Sigmoid colon (tissue), 7 donors: Measurements from ENCODE around the gene NCAPH2. TPM values are rescaled to one million over a fixed set of nuclear protein-coding genes. Genes with fewer than 3 reads are reported as not detected.

Experiments
- DNase-seq: peaks from one replicate; pipeline ENCODE4 v3.0.0-alpha.2; 2019
- H3K27ac ChIP-seq, 4 donors: fragments of 200-600 bp; sonication (generic); one replicate each; pipeline ENCODE4 v1.5.1; 2016 to 2019; ENCODE audit warnings: mild to moderate bottlenecking in 1 of 4
- H3K27me3 ChIP-seq, 3 donors: fragments of 200-600 bp; sonication (generic); one replicate each; pipeline ENCODE4 v1.5.1; 2019; ENCODE audit warnings: mild to moderate bottlenecking in 1 of 3
- H3K36me3 ChIP-seq, 4 donors: fragments of 200-600 bp; sonication (generic); one replicate each; pipeline ENCODE4 v1.5.1; 2016 to 2019
- H3K4me1 ChIP-seq, 4 donors: fragments of 200-600 bp; sonication (generic); one replicate each; pipeline ENCODE4 v1.5.1; 2017 to 2019
- H3K4me3 ChIP-seq, 4 donors: fragments of 200-600 bp; sonication (generic); one replicate each; pipeline ENCODE4 v1.5.1; 2017 to 2019; ENCODE audit warnings: mild to moderate bottlenecking in 2 of 4, moderate library complexity in 1 of 4
- H3K9me3 ChIP-seq, 4 donors: fragments of 200-600 bp in 3 of 4; sonication (generic) in 3 of 4; one replicate each; pipeline versions ENCODE4 v1.5.1 to v1.6.1; 2013 to 2019
- EP300 ChIP-seq, 4 donors: sonication (generic); formaldehyde crosslinking; IDR thresholded peaks; one replicate each; pipeline ENCODE4 v1.6.1; 2017; ENCODE audit warnings: antibody characterized with exemption in 4 of 4
- POLR2A ChIP-seq, 2 donors: fragments of 450-650 bp; IDR thresholded peaks; one replicate each; pipeline ENCODE4 v1.6.1; 2016; ENCODE audit warnings: antibody characterized with exemption in 2 of 2, mild to moderate bottlenecking in 2 of 2, moderate library complexity in 2 of 2
- POLR2AphosphoS5 ChIP-seq, 4 donors: sonication (generic); formaldehyde crosslinking; IDR thresholded peaks; one replicate each; pipeline ENCODE4 v1.6.1; 2017; ENCODE audit warnings: antibody characterized with exemption in 4 of 4
- WGBS, 2 donors: extraction: QIAGEN DNeasy Blood & Tissue Kit; methylation state at CpG; one replicate each; pipeline ENCODE4 v1.1.7; 2013; 5-methylcytosine and 5-hydroxymethylcytosine counted together
- intact Hi-C: fragments of 100-400 bp; cut with DNase I; formaldehyde crosslinking; loops from one replicate; pipeline ENCODE4 v1.15.1; 2023
- polyA plus RNA-seq, 3 donors: library from polyadenylated mRNA; stranded (reverse); fragments of 200-250 nt; gene quantifications; one replicate each; pipeline ENCODE4 v1.2.3, GENCODE V29; 2013
- total RNA-seq, 4 donors: library from RNA; depleted of rRNA; stranded (reverse); fragments of >200 nt; gene quantifications; one replicate each; pipeline ENCODE4 v1.1.0, GENCODE V29; 2016
- TF ChIP-seq, protein P1 (sequence below), 4 experiments: fragments of 450-650 bp in 3 of 4; fragments of 200-600 bp in 1 of 4; IDR thresholded peaks; one replicate each; pipeline ENCODE4 v1.5.1; 2016 to 2019; ENCODE audit warnings: antibody characterized with exemption in 4 of 4, mild to moderate bottlenecking in 3 of 4, moderate library complexity in 2 of 4
- donor health status: healthy with polysubstance abuse.
- donor health status: Bipolar disorder and iron deficiency.
- donor health status: healthy.

The NCAPH2 gene
- total and polyA plus RNA-seq, 7 donors: 20.3 to 54.0 (median 34.8) TPM

DNA sequence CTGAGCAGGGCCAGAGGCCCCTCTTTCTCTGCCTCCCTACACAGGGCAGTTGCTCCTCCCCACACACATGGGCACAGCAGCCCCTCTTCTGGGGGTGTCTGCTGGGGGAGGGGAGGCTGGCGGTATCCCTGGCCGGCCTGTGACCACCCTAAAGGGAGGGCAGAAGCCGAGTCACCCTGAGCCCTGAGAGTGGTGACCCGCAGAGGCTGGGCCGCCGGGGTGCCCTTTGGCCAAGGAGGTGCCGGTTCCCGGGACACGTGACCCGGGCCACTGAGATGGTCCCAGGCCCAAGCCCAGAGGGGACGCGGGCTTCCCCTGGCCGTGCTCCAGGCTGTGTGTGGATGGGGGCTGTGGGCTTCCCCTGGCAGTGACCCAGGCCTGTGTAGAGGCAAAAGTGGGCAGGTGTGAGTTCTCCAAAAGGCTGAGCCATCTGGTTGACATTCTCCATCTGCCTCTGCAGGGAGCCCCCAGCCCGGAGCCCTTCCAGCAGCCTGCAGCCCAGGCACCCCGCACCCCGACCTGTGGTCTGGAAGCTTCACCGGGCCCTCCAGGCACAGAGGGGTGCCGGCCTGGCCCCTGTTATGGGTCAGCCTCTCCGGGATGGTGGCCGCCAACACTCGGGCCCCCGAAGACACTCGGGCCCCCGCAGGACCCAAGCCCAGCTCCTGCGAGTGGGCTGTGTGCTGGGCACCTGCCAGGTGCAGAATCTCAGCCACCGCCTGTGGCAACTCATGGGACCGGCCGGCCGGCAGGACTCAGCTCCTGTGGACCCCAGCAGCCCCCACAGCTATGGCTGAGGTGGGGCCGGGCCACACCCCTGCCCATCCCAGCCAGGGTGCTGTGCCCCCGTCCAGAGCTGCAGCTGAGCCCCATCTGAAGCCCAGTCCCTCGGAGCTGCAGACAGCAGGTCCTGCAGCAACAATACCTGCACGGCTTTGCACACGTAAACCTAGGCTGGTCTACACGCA, 25.6 kb upstream of the NCAPH2 start:
- Histone ChIP-seq H3K4me3 (peak overlapping the region in 3 of 4 donors; percentile 32 to 50 (median 34)), H3K36me3 (no peaks in the 10 kb centered on the region), H3K27me3 (peaks cover 32 to 78% (median 54%) of the 10 kb centered on the region in 3 donors), H3K9me3 (no peaks in the 10 kb centered on the region), H3K27ac (no peak overlapping the region), H3K4me1 (peaks cover 0 to 16% (median 7%) of the 10 kb centered on the region in 4 donors)
- intact Hi-C loops: no loop called here
- 64 to 76% methylated on average over 35 of the region's 35 CpGs for WGBS, 2 donors
- TF ChIP-seq, protein P1, sequence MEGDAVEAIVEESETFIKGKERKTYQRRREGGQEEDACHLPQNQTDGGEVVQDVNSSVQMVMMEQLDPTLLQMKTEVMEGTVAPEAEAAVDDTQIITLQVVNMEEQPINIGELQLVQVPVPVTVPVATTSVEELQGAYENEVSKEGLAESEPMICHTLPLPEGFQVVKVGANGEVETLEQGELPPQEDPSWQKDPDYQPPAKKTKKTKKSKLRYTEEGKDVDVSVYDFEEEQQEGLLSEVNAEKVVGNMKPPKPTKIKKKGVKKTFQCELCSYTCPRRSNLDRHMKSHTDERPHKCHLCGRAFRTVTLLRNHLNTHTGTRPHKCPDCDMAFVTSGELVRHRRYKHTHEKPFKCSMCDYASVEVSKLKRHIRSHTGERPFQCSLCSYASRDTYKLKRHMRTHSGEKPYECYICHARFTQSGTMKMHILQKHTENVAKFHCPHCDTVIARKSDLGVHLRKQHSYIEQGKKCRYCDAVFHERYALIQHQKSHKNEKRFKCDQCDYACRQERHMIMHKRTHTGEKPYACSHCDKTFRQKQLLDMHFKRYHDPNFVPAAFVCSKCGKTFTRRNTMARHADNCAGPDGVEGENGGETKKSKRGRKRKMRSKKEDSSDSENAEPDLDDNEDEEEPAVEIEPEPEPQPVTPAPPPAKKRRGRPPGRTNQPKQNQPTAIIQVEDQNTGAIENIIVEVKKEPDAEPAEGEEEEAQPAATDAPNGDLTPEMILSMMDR (IDR thresholded peaks at IDR 0.05): no peak
- TF ChIP-seq POLR2A (IDR thresholded peaks at IDR 0.05): no peak
- no peak for TF ChIP-seq EP300 (IDR thresholded peaks at IDR 0.05)
- TF ChIP-seq POLR2AphosphoS5 (IDR thresholded peaks at IDR 0.05): no peak
- DNase-seq: no peak

DNA sequence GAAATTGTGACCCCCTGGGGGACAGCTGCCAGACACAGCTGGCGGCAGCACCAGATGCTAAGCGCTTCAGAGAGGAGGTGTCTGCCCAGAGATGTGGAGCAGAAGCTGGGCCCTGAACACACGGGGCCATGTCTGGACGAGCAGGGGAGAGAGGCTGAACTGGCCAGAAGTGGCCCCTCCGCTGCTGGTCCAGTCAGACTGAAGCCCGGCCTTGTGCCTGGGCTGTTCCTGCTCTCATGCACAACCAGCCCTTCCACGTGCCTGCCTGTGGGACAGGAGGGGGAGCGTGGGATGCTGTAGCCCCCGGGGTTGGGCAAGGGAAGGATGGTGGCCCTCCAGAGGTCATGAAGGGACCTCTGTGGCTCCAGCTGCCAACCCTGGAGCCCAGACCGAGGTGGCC, 24.9 kb upstream of the NCAPH2 start:
- Histone ChIP-seq H3K27ac (no peak overlapping the region), H3K27me3 (peaks cover 35 to 85% (median 54%) of the 10 kb centered on the region in 3 donors), H3K4me3 (no peak overlapping the region), H3K4me1 (peaks cover 0 to 16% (median 7%) of the 10 kb centered on the region in 4 donors), H3K36me3 (no peaks in the 10 kb centered on the region), H3K9me3 (no peaks in the 10 kb centered on the region)
- intact Hi-C loops: no loop called here
- TF ChIP-seq, protein P1 (IDR thresholded peaks at IDR 0.05): no peak
- TF ChIP-seq EP300 (IDR thresholded peaks at IDR 0.05) (no peak), POLR2A (IDR thresholded peaks at IDR 0.05) (no peak), POLR2AphosphoS5 (IDR thresholded peaks at IDR 0.05) (no peak)
- no peak for DNase-seq
- 89 to 91% methylated on average over 10 of the region's 10 CpGs for whole genome bisulfite sequencing, 2 donors

DNA sequence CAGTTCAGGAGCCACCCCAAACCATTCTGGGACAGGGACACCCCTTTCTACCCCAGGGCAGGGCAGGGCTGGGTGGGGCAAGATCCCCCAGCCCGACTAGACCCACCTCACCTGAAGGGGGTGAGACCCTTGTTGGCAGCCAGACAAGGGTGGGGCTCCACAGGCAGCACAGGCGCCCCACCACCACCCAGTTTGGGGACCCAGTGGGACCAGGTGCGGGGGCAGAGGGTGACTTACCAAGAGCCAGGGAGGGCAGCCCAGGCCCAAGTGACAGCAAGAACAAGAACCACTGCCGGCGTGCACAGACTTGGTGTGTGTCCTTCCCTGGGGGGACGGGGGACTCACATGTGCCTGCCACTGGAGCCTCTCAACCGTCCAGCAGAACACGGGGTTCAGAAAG, 24.5 kb upstream of the NCAPH2 start:
- Histone ChIP-seq H3K36me3 (no peaks in the 10 kb centered on the region), H3K4me3 (no peak overlapping the region), H3K4me1 (peaks cover 0 to 16% (median 7%) of the 10 kb centered on the region in 4 donors), H3K9me3 (no peaks in the 10 kb centered on the region), H3K27me3 (peaks cover 35 to 85% (median 54%) of the 10 kb centered on the region in 3 donors), H3K27ac (no peak overlapping the region)
- intact Hi-C loops: no loop called here
- DNase-seq: peak; percentile 68
- TF ChIP-seq POLR2A (IDR thresholded peaks at IDR 0.05) (no peak), EP300 (IDR thresholded peaks at IDR 0.05) (no peak), POLR2AphosphoS5 (IDR thresholded peaks at IDR 0.05) (no peak)
- TF ChIP-seq, protein P1 (IDR thresholded peaks at IDR 0.05): no peak
- WGBS, 2 donors: 83 to 92% methylated on average over 8 of the region's 8 CpGs

DNA sequence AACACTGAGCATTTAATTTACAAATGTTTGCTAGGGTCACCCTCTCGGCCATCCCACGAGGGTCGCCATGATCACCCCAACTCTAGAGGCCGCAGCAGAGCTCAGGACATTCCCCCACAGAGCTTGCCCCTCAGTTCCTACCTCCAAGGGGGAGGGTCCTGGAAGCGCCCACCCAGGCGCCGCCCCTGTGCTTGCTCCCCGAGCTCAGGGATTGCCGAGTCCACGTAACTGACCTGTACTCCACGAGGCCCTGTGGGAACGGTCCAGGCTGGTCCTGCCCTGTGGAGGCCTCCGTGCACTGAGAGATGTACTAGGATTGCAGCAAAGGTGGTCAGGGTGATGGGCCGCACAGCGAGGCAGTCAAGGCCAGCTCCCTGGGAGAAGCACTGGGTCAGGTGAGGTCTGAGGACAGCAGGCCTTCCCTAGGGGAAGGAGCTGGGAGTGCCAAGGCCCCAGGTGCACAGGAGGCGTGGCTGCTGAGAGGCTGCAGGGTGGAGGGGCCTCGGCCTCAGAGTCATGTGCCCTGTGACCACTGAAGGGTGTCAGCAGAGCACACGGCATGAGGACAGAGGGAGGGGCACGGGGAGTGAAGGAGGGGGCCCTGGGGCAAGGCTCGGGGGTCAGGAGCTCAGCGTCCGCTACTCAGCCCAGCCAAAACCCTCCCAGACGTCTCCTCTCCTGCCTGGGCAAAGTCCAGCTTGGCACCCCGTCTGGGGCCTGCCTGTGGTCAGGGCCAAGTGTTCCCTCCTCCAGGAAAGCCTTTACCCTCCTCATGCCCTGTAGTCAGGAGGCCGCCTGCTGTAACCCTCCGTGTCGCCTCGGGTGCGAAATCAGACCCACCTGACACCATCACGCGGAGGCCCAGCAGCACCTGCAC, 23.8 kb upstream of the NCAPH2 start:
- WGBS, 2 donors: 40 to 81% methylated on average over 31 of the region's 31 CpGs
- peaks cover 0 to 16% (median 7%) of the 10 kb centered on the region in 4 donors for H3K4me1 ChIP-seq

More for the DNA sequence above, 23.8 kb upstream of the NCAPH2 start:
- Histone ChIP-seq H3K36me3 (no peaks in the 10 kb centered on the region), H3K27ac (no peak overlapping the region), H3K4me3 (no peak overlapping the region), H3K27me3 (peaks cover 35 to 78% (median 54%) of the 10 kb centered on the region in 3 donors), H3K9me3 (no peaks in the 10 kb centered on the region)
- no peak for TF ChIP-seq POLR2A (IDR thresholded peaks at IDR 0.05)
- TF ChIP-seq, protein P1 (IDR thresholded peaks at IDR 0.05): no peak
- TF ChIP-seq EP300 (IDR thresholded peaks at IDR 0.05): no peak
- TF ChIP-seq POLR2AphosphoS5 (IDR thresholded peaks at IDR 0.05): no peak
- DNase-seq: no peak
- intact Hi-C loops: no loop called here
